ENCODE measurements around the gene HADH. TPM values are rescaled to one million over a fixed set of nuclear protein-coding genes. Genes with fewer than 3 reads are reported as not detected.

The HADH gene
- total RNA-seq, 1 donor from 2014 or later: 34.3 TPM

GRCh38 chr4:108055787-108056186 is 66.1 kb downstream of the HADH start:
- no peak for TF ChIP-seq CTCF (IDR thresholded peaks at IDR 0.05)
- no peaks in the 10 kb centered on the region for H3K9me3 ChIP-seq
- no peaks in the 10 kb centered on the region for H3K27me3 ChIP-seq
- H3K36me3 ChIP-seq: no peaks in the 10 kb centered on the region
- no peak overlapping the region for H3K4me3 ChIP-seq
- H3K4me1 ChIP-seq: no peaks in the 10 kb centered on the region
- H3K27ac ChIP-seq: no peak overlapping the region
- DNase-seq (ENCODE audit: low spot score in 2 of 2): no peak
- intact Hi-C loops (cut with DNase I): no loop called here

GRCh38 chr4:108056418-108056817 is 66.7 kb downstream of the HADH start:
- Histone ChIP-seq H3K27me3 (no peaks in the 10 kb centered on the region), H3K9me3 (no peaks in the 10 kb centered on the region), H3K36me3 (no peaks in the 10 kb centered on the region), H3K27ac (no peak overlapping the region), H3K4me1 (no peaks in the 10 kb centered on the region), H3K4me3 (no peak overlapping the region)
- no peak for TF ChIP-seq CTCF (IDR thresholded peaks at IDR 0.05)
- intact Hi-C loops (cut with DNase I): no loop called here
- no peak for DNase-seq (ENCODE audit: low spot score in 2 of 2)

GRCh38 chr4:108058685-108059440 is 69.2 kb downstream of the HADH start:
- H3K27ac ChIP-seq: no peak overlapping the region
- H3K4me3 ChIP-seq: no peak overlapping the region
- H3K36me3 ChIP-seq: no peaks in the 10 kb centered on the region
- H3K27me3 ChIP-seq: no peaks in the 10 kb centered on the region
- no peaks in the 10 kb centered on the region for H3K4me1 ChIP-seq
- no peak for TF ChIP-seq CTCF (IDR thresholded peaks at IDR 0.05)
- no peaks in the 10 kb centered on the region for H3K9me3 ChIP-seq
- intact Hi-C loops (cut with DNase I): no loop called here
- no peak for DNase-seq (ENCODE audit: low spot score in 2 of 2)

GRCh38 chr4:108060164-108060563 is 70.5 kb downstream of the HADH start:
- H3K4me1 ChIP-seq: no peaks in the 10 kb centered on the region
- H3K9me3 ChIP-seq: no peaks in the 10 kb centered on the region
- intact Hi-C loops (cut with DNase I): loop anchor here (5.0 kb wide), 1 partner anchor 512 kb away; no protein-coding TSS in a partner anchor
- no peaks in the 10 kb centered on the region for H3K36me3 ChIP-seq
- H3K27ac ChIP-seq: no peak overlapping the region
- no peaks in the 10 kb centered on the region for H3K27me3 ChIP-seq
- DNase-seq (ENCODE audit: low spot score in 2 of 2): no peak
- H3K4me3 ChIP-seq: no peak overlapping the region
- no peak for TF ChIP-seq CTCF (IDR thresholded peaks at IDR 0.05)

GRCh38 chr4:108060686-108061321 is 71.1 kb downstream of the HADH start:
- Histone ChIP-seq H3K36me3 (no peaks in the 10 kb centered on the region), H3K27me3 (no peaks in the 10 kb centered on the region), H3K27ac (no peak overlapping the region), H3K4me3 (no peak overlapping the region), H3K4me1 (no peaks in the 10 kb centered on the region), H3K9me3 (no peaks in the 10 kb centered on the region)
- no peak for TF ChIP-seq CTCF (IDR thresholded peaks at IDR 0.05)
- DNase-seq (ENCODE audit: low spot score in 2 of 2): no peak
- intact Hi-C loops (cut with DNase I): loop anchor here (5.0 kb wide), 1 partner anchor 511 kb away; no protein-coding TSS in a partner anchor

Data from ascending aorta (tissue), 2 donors.